Liver (tissue), 3 donors: Measurements from ENCODE around the gene VPS37B.

ENCODE experiments used
- FOXA1 ChIP-seq: IDR thresholded peaks from 2 replicates; pipeline ENCODE4 v1.6.1; 2016; ENCODE audit warnings: antibody characterized with exemption
- HNF4G ChIP-seq: IDR thresholded peaks from 2 replicates; pipeline ENCODE4 v1.6.1; 2016; ENCODE audit warnings: antibody characterized with exemption
- JUND ChIP-seq, 2 donors: IDR thresholded peaks; 2 replicates each; pipeline ENCODE4 v1.6.1; 2016; ENCODE audit warnings: antibody characterized with exemption in 2 of 2
- RXRA ChIP-seq, 2 donors: IDR thresholded peaks; 2 replicates each; pipeline ENCODE4 v1.6.1; 2017 to 2018; ENCODE audit warnings: antibody characterized with exemption in 2 of 2, mild to moderate bottlenecking in 1 of 2
- TAF1 ChIP-seq: conservative IDR thresholded peaks from 2 replicates; pipeline ENCODE4 v1.6.1; 2016; ENCODE audit warnings: antibody characterized with exemption, mild to moderate bottlenecking
- YY1 ChIP-seq: IDR thresholded peaks from 2 replicates; pipeline ENCODE4 v1.6.1; 2016; ENCODE audit warnings: antibody characterized with exemption, mild to moderate bottlenecking
- TF ChIP-seq, protein P1 (sequence below): IDR thresholded peaks from 2 replicates; pipeline ENCODE4 v1.6.1; 2016; ENCODE audit warnings: antibody characterized with exemption, mild to moderate bottlenecking
- TF ChIP-seq, protein P2 (sequence below): IDR thresholded peaks from 2 replicates; pipeline ENCODE4 v1.6.1; 2016; ENCODE audit warnings: antibody characterized with exemption
- TF ChIP-seq, protein P3 (sequence below): fragments of 150-350 bp; IDR thresholded peaks from 2 replicates; pipeline ENCODE4 v1.5.1; 2017; ENCODE audit warnings: improper control_type of control experiment, low read depth, low read length; ENCODE audit not compliant: missing input control
- donor health status: healthy.
- donor health status: healthy.

DNA sequence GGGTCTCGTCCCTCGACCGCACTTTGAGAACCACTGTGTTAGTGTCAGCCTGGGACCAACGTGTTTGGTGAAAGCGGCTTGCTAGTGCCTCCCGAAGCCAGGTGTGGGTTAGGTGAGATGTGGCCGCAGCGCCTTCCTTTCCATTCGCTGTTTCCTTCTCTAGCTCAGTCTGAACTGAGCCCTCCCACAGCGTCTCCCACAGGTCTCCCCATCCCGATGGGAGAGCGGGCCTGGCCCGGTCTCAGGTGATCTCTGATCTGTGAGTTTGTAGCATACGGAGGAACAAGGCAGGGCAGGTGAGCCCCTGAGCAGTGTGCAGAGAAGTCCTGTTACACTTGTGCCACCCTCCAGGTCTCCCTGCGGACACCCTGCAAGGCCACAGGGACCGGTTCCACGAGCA lies 41.4 kb downstream of the VPS37B start:
- TF ChIP-seq, protein P1, sequence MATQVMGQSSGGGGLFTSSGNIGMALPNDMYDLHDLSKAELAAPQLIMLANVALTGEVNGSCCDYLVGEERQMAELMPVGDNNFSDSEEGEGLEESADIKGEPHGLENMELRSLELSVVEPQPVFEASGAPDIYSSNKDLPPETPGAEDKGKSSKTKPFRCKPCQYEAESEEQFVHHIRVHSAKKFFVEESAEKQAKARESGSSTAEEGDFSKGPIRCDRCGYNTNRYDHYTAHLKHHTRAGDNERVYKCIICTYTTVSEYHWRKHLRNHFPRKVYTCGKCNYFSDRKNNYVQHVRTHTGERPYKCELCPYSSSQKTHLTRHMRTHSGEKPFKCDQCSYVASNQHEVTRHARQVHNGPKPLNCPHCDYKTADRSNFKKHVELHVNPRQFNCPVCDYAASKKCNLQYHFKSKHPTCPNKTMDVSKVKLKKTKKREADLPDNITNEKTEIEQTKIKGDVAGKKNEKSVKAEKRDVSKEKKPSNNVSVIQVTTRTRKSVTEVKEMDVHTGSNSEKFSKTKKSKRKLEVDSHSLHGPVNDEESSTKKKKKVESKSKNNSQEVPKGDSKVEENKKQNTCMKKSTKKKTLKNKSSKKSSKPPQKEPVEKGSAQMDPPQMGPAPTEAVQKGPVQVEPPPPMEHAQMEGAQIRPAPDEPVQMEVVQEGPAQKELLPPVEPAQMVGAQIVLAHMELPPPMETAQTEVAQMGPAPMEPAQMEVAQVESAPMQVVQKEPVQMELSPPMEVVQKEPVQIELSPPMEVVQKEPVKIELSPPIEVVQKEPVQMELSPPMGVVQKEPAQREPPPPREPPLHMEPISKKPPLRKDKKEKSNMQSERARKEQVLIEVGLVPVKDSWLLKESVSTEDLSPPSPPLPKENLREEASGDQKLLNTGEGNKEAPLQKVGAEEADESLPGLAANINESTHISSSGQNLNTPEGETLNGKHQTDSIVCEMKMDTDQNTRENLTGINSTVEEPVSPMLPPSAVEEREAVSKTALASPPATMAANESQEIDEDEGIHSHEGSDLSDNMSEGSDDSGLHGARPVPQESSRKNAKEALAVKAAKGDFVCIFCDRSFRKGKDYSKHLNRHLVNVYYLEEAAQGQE = no peak
- TF ChIP-seq, protein P2, sequence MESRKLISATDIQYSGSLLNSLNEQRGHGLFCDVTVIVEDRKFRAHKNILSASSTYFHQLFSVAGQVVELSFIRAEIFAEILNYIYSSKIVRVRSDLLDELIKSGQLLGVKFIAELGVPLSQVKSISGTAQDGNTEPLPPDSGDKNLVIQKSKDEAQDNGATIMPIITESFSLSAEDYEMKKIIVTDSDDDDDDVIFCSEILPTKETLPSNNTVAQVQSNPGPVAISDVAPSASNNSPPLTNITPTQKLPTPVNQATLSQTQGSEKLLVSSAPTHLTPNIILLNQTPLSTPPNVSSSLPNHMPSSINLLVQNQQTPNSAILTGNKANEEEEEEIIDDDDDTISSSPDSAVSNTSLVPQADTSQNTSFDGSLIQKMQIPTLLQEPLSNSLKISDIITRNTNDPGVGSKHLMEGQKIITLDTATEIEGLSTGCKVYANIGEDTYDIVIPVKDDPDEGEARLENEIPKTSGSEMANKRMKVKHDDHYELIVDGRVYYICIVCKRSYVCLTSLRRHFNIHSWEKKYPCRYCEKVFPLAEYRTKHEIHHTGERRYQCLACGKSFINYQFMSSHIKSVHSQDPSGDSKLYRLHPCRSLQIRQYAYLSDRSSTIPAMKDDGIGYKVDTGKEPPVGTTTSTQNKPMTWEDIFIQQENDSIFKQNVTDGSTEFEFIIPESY = no peak
- TF ChIP-seq, protein P3, sequence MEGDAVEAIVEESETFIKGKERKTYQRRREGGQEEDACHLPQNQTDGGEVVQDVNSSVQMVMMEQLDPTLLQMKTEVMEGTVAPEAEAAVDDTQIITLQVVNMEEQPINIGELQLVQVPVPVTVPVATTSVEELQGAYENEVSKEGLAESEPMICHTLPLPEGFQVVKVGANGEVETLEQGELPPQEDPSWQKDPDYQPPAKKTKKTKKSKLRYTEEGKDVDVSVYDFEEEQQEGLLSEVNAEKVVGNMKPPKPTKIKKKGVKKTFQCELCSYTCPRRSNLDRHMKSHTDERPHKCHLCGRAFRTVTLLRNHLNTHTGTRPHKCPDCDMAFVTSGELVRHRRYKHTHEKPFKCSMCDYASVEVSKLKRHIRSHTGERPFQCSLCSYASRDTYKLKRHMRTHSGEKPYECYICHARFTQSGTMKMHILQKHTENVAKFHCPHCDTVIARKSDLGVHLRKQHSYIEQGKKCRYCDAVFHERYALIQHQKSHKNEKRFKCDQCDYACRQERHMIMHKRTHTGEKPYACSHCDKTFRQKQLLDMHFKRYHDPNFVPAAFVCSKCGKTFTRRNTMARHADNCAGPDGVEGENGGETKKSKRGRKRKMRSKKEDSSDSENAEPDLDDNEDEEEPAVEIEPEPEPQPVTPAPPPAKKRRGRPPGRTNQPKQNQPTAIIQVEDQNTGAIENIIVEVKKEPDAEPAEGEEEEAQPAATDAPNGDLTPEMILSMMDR = no peak
- TF ChIP-seq FOXA1 (no peak), TAF1 (no peak), JUND (IDR thresholded peaks at IDR 0.05) (no peak), YY1 (no peak), RXRA (IDR thresholded peaks at IDR 0.05) (no peak), HNF4G (no peak)
